Loucy (cell line): Measurements from ENCODE around the gene MINDY3.

Source experiments
- H2AFZ ChIP-seq: fragments of 200-600 bp; sonication (generic); 2 replicates; pipeline ENCODE4 v1.6.0; 2016; ENCODE audit warnings: antibody characterized with exemption, mild to moderate bottlenecking, low read length, moderate library complexity
- H3F3A ChIP-seq: fragments of 200-600 bp; 2 replicates; pipeline ENCODE4 v1.6.0; 2016; ENCODE audit warnings: antibody characterized with exemption, low read depth, mild to moderate bottlenecking
- H3K27me3 ChIP-seq: fragments of 200-600 bp; sonication (generic); 2 replicates; pipeline ENCODE4 v1.6.1; 2014; ENCODE audit warnings: low read length, mild to moderate bottlenecking; ENCODE audit not compliant: insufficient read depth, poor library complexity, severe bottlenecking
- H3K36me3 ChIP-seq: fragments of 200-600 bp; sonication (generic); 2 replicates; pipeline ENCODE4 v1.6.1; 2016; ENCODE audit warnings: low read length; ENCODE audit not compliant: insufficient read depth
- H3K4me1 ChIP-seq: fragments of 200-600 bp; sonication (generic); 2 replicates; pipeline ENCODE4 v1.5.1; 2014; ENCODE audit warnings: low read length, mild to moderate bottlenecking; ENCODE audit not compliant: insufficient read depth, poor library complexity, severe bottlenecking
- H3K4me2 ChIP-seq: fragments of 200-600 bp; sonication (generic); 2 replicates; pipeline ENCODE4 v1.6.0; 2014; ENCODE audit warnings: antibody characterized with exemption, low read length, low read depth, mild to moderate bottlenecking; ENCODE audit not compliant: poor library complexity, severe bottlenecking
- H3K4me3 ChIP-seq: fragments of 200-600 bp; sonication (generic); 2 replicates; pipeline ENCODE4 v1.5.1; 2014; ENCODE audit warnings: low read length, mild to moderate bottlenecking, mixed read lengths; ENCODE audit not compliant: poor library complexity, severe bottlenecking
- H3K79me2 ChIP-seq: fragments of 200-600 bp; sonication (generic); 2 replicates; pipeline ENCODE4 v1.6.1; 2014; ENCODE audit warnings: low read length; ENCODE audit not compliant: insufficient read depth
- H3K9ac ChIP-seq: fragments of 200-600 bp; sonication (generic); 2 replicates; pipeline ENCODE4 v1.6.0; 2014; ENCODE audit warnings: mild to moderate bottlenecking, low read depth, low read length, moderate library complexity; ENCODE audit not compliant: poor library complexity, severe bottlenecking
- H3K9me2 ChIP-seq: fragments of 200-600 bp; sonication (generic); replicated peaks from 2 replicates; pipeline ENCODE4 v1.6.1; 2016; ENCODE audit warnings: low read depth, low read length, mixed read lengths
- H3K9me3 ChIP-seq: fragments of 200-600 bp; sonication (generic); 2 replicates; pipeline ENCODE4 v1.6.1; 2014; ENCODE audit warnings: mild to moderate bottlenecking, antibody characterized with exemption, low read length, low read depth; ENCODE audit not compliant: insufficient read depth
- H4K20me1 ChIP-seq: fragments of 200-600 bp; sonication (generic); 2 replicates; pipeline ENCODE4 v1.6.0; 2014; ENCODE audit warnings: antibody characterized with exemption, low read length, mild to moderate bottlenecking; ENCODE audit not compliant: insufficient read depth, poor library complexity, severe bottlenecking
- EZH2phosphoT487 ChIP-seq: fragments of 200-600 bp; IDR thresholded peaks from 2 replicates; pipeline ENCODE4 v1.6.1; 2018; ENCODE audit warnings: antibody characterized with exemption, mild to moderate bottlenecking, moderate library complexity, borderline replicate concordance
- TF ChIP-seq, protein P1 (sequence below): fragments of 200-600 bp; sonication (generic); conservative IDR thresholded peaks from 2 replicates; pipeline ENCODE4 v1.5.1; 2014; ENCODE audit warnings: mild to moderate bottlenecking, antibody characterized with exemption, low read length

Gene MINDY3

DNA sequence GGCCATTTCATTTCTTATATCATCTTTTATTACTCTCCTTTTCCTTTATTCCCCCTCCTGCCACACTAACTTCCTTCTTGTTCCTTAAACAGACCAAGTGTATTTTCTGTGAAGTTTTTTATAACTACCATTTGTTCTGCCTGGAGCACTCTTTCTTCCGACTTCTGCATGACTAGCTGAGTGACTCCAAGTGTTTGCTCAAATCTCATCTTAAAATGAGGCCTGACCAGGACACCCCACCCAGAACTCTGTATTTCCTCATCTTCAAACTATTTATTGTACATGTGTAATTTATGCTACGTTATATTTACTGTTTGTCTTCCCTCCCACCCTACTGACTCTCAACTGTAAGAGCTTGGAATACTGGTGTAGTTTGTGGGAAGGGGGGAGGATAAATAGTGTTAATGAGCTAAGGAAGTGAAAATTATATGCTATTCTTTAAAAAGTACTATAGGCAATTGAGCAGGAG, 3.2 kb downstream of the MINDY3 start:
- Histone ChIP-seq H3K9me2 (no peaks in the 10 kb centered on the region), H3K79me2 (peaks cover 76% of the 10 kb centered on the region), H3K4me1 (peaks cover 62% of the 10 kb centered on the region), H3F3A (0 out of 2 replicates have a peak, but pooled peaks cover 5% of the 10 kb centered on the region), H4K20me1 (peaks cover 43% of the 10 kb centered on the region), H3K4me3 (peak overlapping the region; percentile 91), H3K9ac (peak overlapping the region; percentile 85), H2AFZ (no peak overlapping the region), H3K4me2 (peak overlapping the region; percentile 91), H3K36me3 (no peaks in the 10 kb centered on the region), H3K27me3 (peaks cover 18% of the 10 kb centered on the region), H3K9me3 (no peaks in the 10 kb centered on the region)
- TF ChIP-seq, protein P1, sequence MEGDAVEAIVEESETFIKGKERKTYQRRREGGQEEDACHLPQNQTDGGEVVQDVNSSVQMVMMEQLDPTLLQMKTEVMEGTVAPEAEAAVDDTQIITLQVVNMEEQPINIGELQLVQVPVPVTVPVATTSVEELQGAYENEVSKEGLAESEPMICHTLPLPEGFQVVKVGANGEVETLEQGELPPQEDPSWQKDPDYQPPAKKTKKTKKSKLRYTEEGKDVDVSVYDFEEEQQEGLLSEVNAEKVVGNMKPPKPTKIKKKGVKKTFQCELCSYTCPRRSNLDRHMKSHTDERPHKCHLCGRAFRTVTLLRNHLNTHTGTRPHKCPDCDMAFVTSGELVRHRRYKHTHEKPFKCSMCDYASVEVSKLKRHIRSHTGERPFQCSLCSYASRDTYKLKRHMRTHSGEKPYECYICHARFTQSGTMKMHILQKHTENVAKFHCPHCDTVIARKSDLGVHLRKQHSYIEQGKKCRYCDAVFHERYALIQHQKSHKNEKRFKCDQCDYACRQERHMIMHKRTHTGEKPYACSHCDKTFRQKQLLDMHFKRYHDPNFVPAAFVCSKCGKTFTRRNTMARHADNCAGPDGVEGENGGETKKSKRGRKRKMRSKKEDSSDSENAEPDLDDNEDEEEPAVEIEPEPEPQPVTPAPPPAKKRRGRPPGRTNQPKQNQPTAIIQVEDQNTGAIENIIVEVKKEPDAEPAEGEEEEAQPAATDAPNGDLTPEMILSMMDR = no peak
- no peak for TF ChIP-seq EZH2phosphoT487

DNA sequence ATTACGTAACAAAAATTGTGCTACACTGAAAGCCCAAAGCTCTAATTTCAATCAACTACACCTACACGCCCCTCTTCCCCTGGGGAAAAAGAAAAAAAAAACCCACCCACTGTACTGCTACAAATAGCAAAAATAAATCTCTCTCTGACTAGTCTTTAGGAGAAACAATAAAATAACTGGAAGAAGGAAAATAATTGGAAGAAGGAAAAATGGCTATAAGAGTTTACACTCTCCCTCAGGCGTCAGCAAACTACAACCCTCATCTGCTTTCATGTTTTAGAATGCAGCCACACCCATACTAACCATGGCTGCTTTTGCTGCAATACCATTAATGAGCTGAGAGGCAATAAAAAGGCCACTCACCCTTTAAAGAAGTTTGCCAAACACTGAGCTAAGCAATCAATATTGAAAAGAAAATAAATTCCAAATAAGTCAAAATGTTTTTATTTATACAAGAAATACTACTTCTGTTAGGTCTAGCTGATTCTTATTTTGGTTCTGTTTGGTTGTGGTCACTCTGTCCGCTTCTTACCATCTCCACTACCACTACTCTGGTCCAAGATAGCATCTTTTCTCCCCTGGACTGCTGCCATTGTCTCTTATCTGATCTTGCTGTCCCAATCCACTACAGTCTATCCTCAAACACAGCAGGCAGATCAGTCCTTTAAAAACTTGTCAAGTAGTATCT, 3.8 kb downstream of the MINDY3 start:
- TF ChIP-seq, protein P1 = no peak
- no peak for TF ChIP-seq EZH2phosphoT487
- peak overlapping the region; percentile 91 for H3K4me3 ChIP-seq
- H2AFZ ChIP-seq = no peak overlapping the region
- H3K79me2 ChIP-seq = peaks cover 83% of the 10 kb centered on the region
- 0 out of 2 replicates have a peak, but pooled peaks cover 5% of the 10 kb centered on the region for H3F3A ChIP-seq
- peaks cover 43% of the 10 kb centered on the region for H4K20me1 ChIP-seq
- no peaks in the 10 kb centered on the region for H3K9me3 ChIP-seq
- H3K4me1 ChIP-seq = peaks cover 62% of the 10 kb centered on the region
- peaks cover 11% of the 10 kb centered on the region for H3K27me3 ChIP-seq
- peak overlapping the region; percentile 85 for H3K9ac ChIP-seq
- H3K9me2 ChIP-seq = no peaks in the 10 kb centered on the region
- H3K4me2 ChIP-seq = peak overlapping the region; percentile 91
- H3K36me3 ChIP-seq = no peaks in the 10 kb centered on the region

DNA sequence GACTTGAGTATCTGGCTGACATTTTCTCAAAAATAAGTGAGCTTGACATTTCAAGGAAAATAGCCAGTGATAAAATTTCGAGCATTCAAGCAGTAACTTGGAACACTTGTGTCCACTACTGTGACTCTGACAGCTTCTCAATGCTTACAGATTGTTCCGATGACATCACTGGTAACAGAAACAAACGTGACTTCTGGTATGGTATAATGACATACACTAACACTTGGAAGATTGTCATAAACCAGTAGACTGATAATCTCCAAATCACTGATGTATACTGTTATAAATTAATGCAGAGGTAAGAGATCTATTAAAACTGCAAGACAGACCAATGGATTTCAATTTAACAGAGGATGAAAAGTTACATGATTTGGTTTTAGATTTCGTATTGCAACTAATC, 6.5 kb downstream of the MINDY3 start:
- Histone ChIP-seq H4K20me1 (peaks cover 40% of the 10 kb centered on the region), H3K9me2 (no peaks in the 10 kb centered on the region), H3K4me2 (peak overlapping the region; percentile 91), H3K9me3 (peaks cover 9% of the 10 kb centered on the region), H3K79me2 (peaks cover 83% of the 10 kb centered on the region), H3K27me3 (no peaks in the 10 kb centered on the region), H3F3A (no peaks in the 10 kb centered on the region), H3K4me1 (peaks cover 47% of the 10 kb centered on the region), H3K36me3 (no peaks in the 10 kb centered on the region), H3K4me3 (no peak overlapping the region), H3K9ac (no peak overlapping the region), H2AFZ (no peak overlapping the region)
- no peak for TF ChIP-seq EZH2phosphoT487
- TF ChIP-seq, protein P1 = no peak
